GM12878 (cell line): Measurements from ENCODE around the gene ENPP6. TPM values are rescaled to one million over a fixed set of nuclear protein-coding genes. Genes with fewer than 3 reads are reported as not detected.

Source experiments
- ATAC-seq: fragments of 200-7000 bp; cut with Tn5 transposase; 3 replicates; pipeline ENCODE4 v1.9.1; 2020; ENCODE audit warnings: mild to moderate bottlenecking, moderate library complexity
- BruUV-seq: library from RNA; stranded (reverse); fragments of 400-500 nt; replicated peaks from 2 replicates; lab custom pipeline; 2021; lab: Mats Ljungman, UMichigan
- CTCF ChIA-PET: fragments of 300-600 bp; sonication (Branson Sonifier 250); formaldehyde crosslinking; extraction: SDS; loops from one replicate; lab custom pipeline; 2021; ENCODE audit warnings: inconsistent platforms; lab: Yijun Ruan, JAX
- POLR2A ChIA-PET: fragments of 350-600 bp; formaldehyde crosslinking; extraction: SDS; loops from one replicate; lab custom pipeline; 2021; ENCODE audit warnings: inconsistent platforms; lab: Charles Lee
- RAD21 ChIA-PET: fragments of 300-600 bp; sonication (Branson Sonifier 250); formaldehyde crosslinking; loops from one replicate; lab custom pipeline; 2023; ENCODE audit warnings: antibody characterized with exemption; ENCODE audit not compliant: unreplicated experiment; lab: Charles Lee
- SMC1A ChIA-PET: fragments of 300-600 bp; sonication (Branson Sonifier 250); formaldehyde crosslinking; loops from one replicate; lab custom pipeline; 2023; ENCODE audit not compliant: unreplicated experiment, uncharacterized antibody; lab: Charles Lee
- DNase-seq: peaks from one replicate; pipeline ENCODE4 v3.0.0-alpha.2; 2011; ENCODE audit warnings: low read depth, low spot score
- FAIRE-seq: peaks from 3 replicates; lab custom pipeline; 2011; peaks lifted over from hg19 to GRCh38; lab: Jason Lieb, UNC
- H2AFZ ChIP-seq: 2 replicates; pipeline ENCODE4 v1.6.0; 2011; ENCODE audit warnings: low read depth, low read length, control low read depth; ENCODE audit not compliant: control insufficient read depth
- H3K27ac ChIP-seq: 2 replicates; pipeline ENCODE4 v1.5.1; 2011; ENCODE audit warnings: control low read depth; ENCODE audit not compliant: control insufficient read depth, insufficient read depth
- H3K27me3 ChIP-seq, 2 experiments: replicated peaks in 1 of 2; 2 replicates each; pipeline versions ENCODE4 v1.6.0 to v1.6.1; 2011; ENCODE audit warnings: low read length in 1 of 2; ENCODE audit not compliant: control insufficient read depth in 2 of 2, insufficient read depth in 2 of 2
- H3K36me3 ChIP-seq, 2 experiments: 2 replicates each; pipeline ENCODE4 v1.5.1; 2011; ENCODE audit warnings: low read length in 1 of 2; ENCODE audit not compliant: control insufficient read depth in 2 of 2, insufficient read depth in 2 of 2
- H3K4me1 ChIP-seq: 2 replicates; pipeline ENCODE4 v1.6.1; 2011; ENCODE audit warnings: mild to moderate bottlenecking, low read length, moderate library complexity, mixed read lengths; ENCODE audit not compliant: control insufficient read depth, insufficient read depth
- H3K4me2 ChIP-seq: 2 replicates; pipeline ENCODE4 v1.6.0; 2011; ENCODE audit warnings: control low read depth; ENCODE audit not compliant: control insufficient read depth, insufficient read depth
- H3K4me3 ChIP-seq: fragments of 200-600 bp; sonication (generic); 2 replicates; pipeline ENCODE4 v1.5.1; 2016
- H3K79me2 ChIP-seq: 2 replicates; pipeline ENCODE4 v1.6.0; 2011; ENCODE audit warnings: low read length; ENCODE audit not compliant: control insufficient read depth, insufficient read depth
- H3K9ac ChIP-seq: 2 replicates; pipeline ENCODE4 v1.8.0; 2011; ENCODE audit warnings: low read length, control low read depth, mixed read lengths; ENCODE audit not compliant: control insufficient read depth, insufficient read depth
- H3K9me3 ChIP-seq: replicated peaks from 3 replicates; pipeline ENCODE4 v1.5.1; 2011; ENCODE audit warnings: mild to moderate bottlenecking, low read length; ENCODE audit not compliant: control insufficient read depth, insufficient read depth
- H4K20me1 ChIP-seq: 2 replicates; pipeline ENCODE4 v1.6.0; 2011; ENCODE audit not compliant: control insufficient read depth, insufficient read depth
- LARP7 ChIP-seq: fragments of 450-650 bp; IDR thresholded peaks from 2 replicates; pipeline ENCODE4 v1.6.1; 2017; ENCODE audit warnings: mild to moderate bottlenecking
- MTA2 ChIP-seq: fragments of 450-650 bp; IDR thresholded peaks from 2 replicates; pipeline ENCODE4 v1.6.1; 2016; ENCODE audit warnings: low read depth, mild to moderate bottlenecking, moderate library complexity
- NFXL1 ChIP-seq: fragments of 450-650 bp; IDR thresholded peaks from 2 replicates; pipeline ENCODE4 v1.6.1; 2017; ENCODE audit warnings: antibody characterized with exemption, mild to moderate bottlenecking, borderline replicate concordance
- RCOR1 ChIP-seq: conservative IDR thresholded peaks from 2 replicates; pipeline ENCODE4 v1.6.1; 2012; ENCODE audit warnings: low read depth, low read length, improper control_type of control experiment
- RFX5 ChIP-seq: IDR thresholded peaks from 2 replicates; pipeline ENCODE4 v1.6.1; 2011; ENCODE audit warnings: low read depth, low read length, improper control_type of control experiment
- SP1 ChIP-seq: IDR thresholded peaks from one replicate; pipeline ENCODE4 v1.6.1; 2011; ENCODE audit warnings: low read depth, low read length
- SUZ12 ChIP-seq: fragments of 200-600 bp; sonication (generic); IDR thresholded peaks from one replicate; pipeline ENCODE4 v1.6.1; 2018; ENCODE audit warnings: antibody characterized with exemption, mild to moderate bottlenecking; ENCODE audit not compliant: unreplicated experiment
- TARDBP ChIP-seq: IDR thresholded peaks from 2 replicates; pipeline ENCODE4 v1.6.1; 2016; ENCODE audit warnings: borderline replicate concordance
- ZNF24 ChIP-seq: fragments of 450-650 bp; IDR thresholded peaks from 2 replicates; pipeline ENCODE4 v1.6.1; 2017; ENCODE audit warnings: antibody characterized with exemption, mild to moderate bottlenecking
- ZNF384 ChIP-seq: IDR thresholded peaks from 2 replicates; pipeline ENCODE4 v1.6.1; 2012; ENCODE audit warnings: low read depth, mild to moderate bottlenecking, low read length, improper control_type of control experiment, borderline replicate concordance
- WGBS: methylation state at CpG from one replicate; pipeline ENCODE4 v1.1.6; 2016; ENCODE audit warnings: low lambda C conversion rate; ENCODE audit not compliant: insufficient replicate concordance, insufficient coverage; ENCODE audit errors: missing lambda C conversion rate; 5-methylcytosine and 5-hydroxymethylcytosine counted together
- in situ Hi-C: fragments of 300-500 bp; cut with MboI; formaldehyde crosslinking; loops from 9 replicates; pipeline ENCODE4 v1.14.3; 2018; ENCODE audit warnings: mixed read lengths
- intact Hi-C: fragments of 100-400 bp; cut with micrococcal nuclease; formaldehyde crosslinking; loops from one replicate; pipeline ENCODE4 v1.14.2; 2022; ENCODE audit not compliant: unreplicated experiment
- polyA plus RNA-seq, 11 experiments: library from polyadenylated mRNA; depleted of rRNA in 4 of 11; unstranded in 6 of 11; stranded (reverse) in 5 of 11; fragments of >200 nt; fragmentation: Nextera tagmentation in 4 of 11; fragmentation: Illumina TruSeq in 1 of 11; extraction: Ambion mirVana in 4 of 11; extraction: Trizol in 1 of 11; gene quantifications; 1 replicate in 1 of 11; 2 replicates in 10 of 11; pipeline versions ENCODE4 v1.2.1 to v1.2.3, GENCODE V29; 2011 to 2016; ENCODE audit warnings: inconsistent platforms in 2 of 11, missing spikeins in 2 of 11, low read depth in 1 of 11
- total RNA-seq, 4 experiments: library from RNA; depleted of rRNA in 3 of 4; stranded (reverse); fragments of >200 nt in 3 of 4; fragmentation: Illumina TruSeq in 1 of 4; extraction: Trizol in 1 of 4; gene quantifications; 2 replicates each; pipeline versions ENCODE4 v1.2.1 to v1.2.3, GENCODE V29; 2013 to 2021
- TF ChIP-seq, protein P1 (sequence below), 3 experiments: IDR thresholded peaks in 2 of 3; conservative IDR thresholded peaks in 1 of 3; 2 replicates each; pipeline ENCODE4 v1.5.1; 2011; ENCODE audit warnings: low read depth in 3 of 3, low read length in 3 of 3, mild to moderate bottlenecking in 3 of 3, control low read depth in 2 of 3, moderate library complexity in 2 of 3, inconsistent platforms in 1 of 3, mixed read lengths in 1 of 3; ENCODE audit not compliant: control insufficient read depth in 2 of 3, insufficient read depth in 1 of 3; ENCODE audit errors: extremely low read depth in 1 of 3
- TF ChIP-seq, protein P2 (sequence below): fragments of 450-650 bp; formaldehyde crosslinking; IDR thresholded peaks from 2 replicates; pipeline ENCODE4 v1.4.0; 2022; ENCODE audit warnings: mild to moderate bottlenecking, moderate library complexity

The ENPP6 gene
- total and polyA plus RNA-seq, 10 of the 15 experiments (the other 5 are each of a cell fraction or from before 2014, with no cell fraction given) = 0.04 to 1.0 (median 0.44) TPM; not detected in 1

DNA sequence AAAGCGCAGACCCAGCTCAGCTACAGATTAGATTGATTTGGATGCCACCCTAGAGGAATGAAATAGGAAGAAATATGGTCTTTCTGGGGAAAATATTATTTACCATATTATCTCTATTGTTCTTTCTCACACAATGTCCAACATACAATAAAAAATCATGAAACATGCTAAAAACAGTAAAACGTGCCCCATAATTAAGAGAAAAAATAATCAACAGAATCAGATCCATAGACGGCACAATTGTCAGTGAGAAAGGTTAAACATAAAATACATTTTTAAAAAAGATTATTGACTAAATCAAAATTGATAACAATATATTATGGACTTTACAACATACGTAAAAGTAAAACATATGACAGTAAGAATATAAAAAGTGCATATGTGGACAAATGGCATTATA lies 90.9 kb downstream of the ENPP6 start (continued):
- TF ChIP-seq, protein P1, sequence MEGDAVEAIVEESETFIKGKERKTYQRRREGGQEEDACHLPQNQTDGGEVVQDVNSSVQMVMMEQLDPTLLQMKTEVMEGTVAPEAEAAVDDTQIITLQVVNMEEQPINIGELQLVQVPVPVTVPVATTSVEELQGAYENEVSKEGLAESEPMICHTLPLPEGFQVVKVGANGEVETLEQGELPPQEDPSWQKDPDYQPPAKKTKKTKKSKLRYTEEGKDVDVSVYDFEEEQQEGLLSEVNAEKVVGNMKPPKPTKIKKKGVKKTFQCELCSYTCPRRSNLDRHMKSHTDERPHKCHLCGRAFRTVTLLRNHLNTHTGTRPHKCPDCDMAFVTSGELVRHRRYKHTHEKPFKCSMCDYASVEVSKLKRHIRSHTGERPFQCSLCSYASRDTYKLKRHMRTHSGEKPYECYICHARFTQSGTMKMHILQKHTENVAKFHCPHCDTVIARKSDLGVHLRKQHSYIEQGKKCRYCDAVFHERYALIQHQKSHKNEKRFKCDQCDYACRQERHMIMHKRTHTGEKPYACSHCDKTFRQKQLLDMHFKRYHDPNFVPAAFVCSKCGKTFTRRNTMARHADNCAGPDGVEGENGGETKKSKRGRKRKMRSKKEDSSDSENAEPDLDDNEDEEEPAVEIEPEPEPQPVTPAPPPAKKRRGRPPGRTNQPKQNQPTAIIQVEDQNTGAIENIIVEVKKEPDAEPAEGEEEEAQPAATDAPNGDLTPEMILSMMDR (IDR thresholded peaks at IDR 0.05 in 2 of 3, conservative IDR thresholded peaks at IDR 0.05 in 1 of 3; ENCODE audit: control insufficient read depth in 2 of 3, extremely low read depth in 1 of 3, insufficient read depth in 1 of 3, low read depth in 3 of 3, low read length in 3 of 3) = no peak

DNA sequence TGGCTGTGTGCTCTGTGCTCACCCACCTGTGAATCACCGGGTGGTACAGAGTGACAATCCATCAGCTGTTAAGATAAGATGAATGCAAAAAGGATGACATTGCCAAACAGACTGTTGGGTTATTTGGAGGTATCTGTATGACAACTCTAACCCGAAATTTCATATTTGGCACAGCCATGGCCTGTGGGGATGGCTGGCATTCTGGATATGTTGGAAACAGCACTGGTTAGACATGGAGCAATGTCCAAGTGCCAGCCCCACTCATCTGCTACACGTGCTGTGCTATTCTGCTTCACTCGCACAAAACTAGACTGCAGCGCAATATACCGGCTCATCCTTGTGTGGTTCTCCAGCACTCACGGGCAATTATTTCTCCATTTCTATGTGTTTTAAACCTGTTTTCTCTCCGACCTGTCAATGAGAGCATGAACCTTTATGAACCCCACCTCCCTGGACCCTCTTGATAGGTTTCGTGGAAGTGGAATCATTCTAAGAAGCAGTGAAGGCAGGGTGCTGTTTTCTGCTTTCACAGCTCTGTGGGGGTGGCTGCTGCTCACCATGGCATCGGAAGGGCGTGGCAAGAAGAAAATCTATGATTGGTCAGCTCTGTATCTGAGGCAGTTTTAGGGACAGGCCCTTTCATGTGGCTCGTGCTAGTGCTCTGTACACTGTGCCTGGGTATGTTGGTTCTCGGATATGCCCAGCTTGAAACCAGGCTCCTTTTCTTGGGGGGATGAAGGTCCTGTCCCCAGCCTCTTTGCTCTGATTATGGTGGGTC lies 94.9 kb downstream of the ENPP6 start:
- no peaks in the 10 kb centered on the region for H3K79me2 ChIP-seq
- DNase-seq = no peak
- no peak for ATAC-seq
- TF ChIP-seq ZNF24 (no peak), MTA2 (no peak), SUZ12 (no peak), NFXL1 (no peak), ZNF384 (no peak), TARDBP (no peak), RCOR1 (no peak), RFX5 (no peak), LARP7 (no peak), SP1 (no peak)
- TF ChIP-seq, protein P2, sequence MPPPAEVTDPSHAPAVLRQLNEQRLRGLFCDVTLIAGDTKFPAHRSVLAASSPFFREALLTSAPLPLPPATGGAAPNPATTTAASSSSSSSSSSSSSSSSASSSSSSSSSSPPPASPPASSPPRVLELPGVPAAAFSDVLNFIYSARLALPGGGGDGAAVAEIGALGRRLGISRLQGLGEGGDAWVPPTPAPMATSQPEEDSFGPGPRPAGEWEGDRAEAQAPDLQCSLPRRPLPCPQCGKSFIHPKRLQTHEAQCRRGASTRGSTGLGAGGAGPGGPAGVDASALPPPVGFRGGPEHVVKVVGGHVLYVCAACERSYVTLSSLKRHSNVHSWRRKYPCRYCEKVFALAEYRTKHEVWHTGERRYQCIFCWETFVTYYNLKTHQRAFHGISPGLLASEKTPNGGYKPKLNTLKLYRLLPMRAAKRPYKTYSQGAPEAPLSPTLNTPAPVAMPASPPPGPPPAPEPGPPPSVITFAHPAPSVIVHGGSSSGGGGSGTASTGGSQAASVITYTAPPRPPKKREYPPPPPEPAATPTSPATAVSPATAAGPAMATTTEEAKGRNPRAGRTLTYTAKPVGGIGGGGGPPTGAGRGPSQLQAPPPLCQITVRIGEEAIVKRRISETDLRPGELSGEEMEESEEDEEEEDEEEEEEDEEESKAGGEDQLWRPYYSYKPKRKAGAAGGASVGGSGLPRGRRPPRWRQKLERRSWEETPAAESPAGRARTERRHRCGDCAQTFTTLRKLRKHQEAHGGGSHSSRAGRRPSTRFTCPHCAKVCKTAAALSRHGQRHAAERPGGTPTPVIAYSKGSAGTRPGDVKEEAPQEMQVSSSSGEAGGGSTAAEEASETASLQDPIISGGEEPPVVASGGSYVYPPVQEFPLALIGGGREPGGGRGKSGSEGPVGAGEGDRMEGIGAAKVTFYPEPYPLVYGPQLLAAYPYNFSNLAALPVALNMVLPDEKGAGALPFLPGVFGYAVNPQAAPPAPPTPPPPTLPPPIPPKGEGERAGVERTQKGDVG (CRISPR knock-in tag) = no peak
- TF ChIP-seq, all 136 proteins: peak for 0
- H3K4me3 ChIP-seq = no peak overlapping the region
- intact Hi-C loops (no loop called here), in situ Hi-C loops (no loop called here)
- ChIA-PET RAD21 (no interaction called here), CTCF (interaction anchor here (1.3 kb wide), 1 partner anchor 13 kb away, joined by 3 read pairs; no protein-coding TSS in a partner anchor), POLR2A (no interaction called here), SMC1A (no interaction called here)
- no peak overlapping the region for H3K9ac ChIP-seq
- H3K4me2 ChIP-seq = no peak overlapping the region
- no peak overlapping the region for H3K27ac ChIP-seq
- WGBS = 37% methylated on average over 13 of the region's 13 CpGs
- H2AFZ ChIP-seq = no peak overlapping the region
- no peaks in the 10 kb centered on the region for H4K20me1 ChIP-seq
- FAIRE-seq = no peak
- H3K9me3 ChIP-seq = no peaks in the 10 kb centered on the region
- BruUV-seq = no TSS peak
- 0 out of 4 replicates have a peak, but pooled peaks cover 0 to 3% of the 10 kb centered on the region in 2 experiments for H3K27me3 ChIP-seq
- no peaks in the 10 kb centered on the region for H3K36me3 ChIP-seq
- no peaks in the 10 kb centered on the region for H3K4me1 ChIP-seq
